Suppressor macrophage treated with lipopolysaccharide for 1 hour (primary cell): Measurements from ENCODE around the gene COBL.

Experiments used
- DNase-seq, 3 donors: peaks; one replicate each; pipeline ENCODE4 v3.0.0-alpha.2; 2020 to 2022

Gene COBL

GRCh38 chr7:50982626-50983025 is 334.0 kb downstream of the COBL start:
- DNase-seq = no peak

- no peak for DNase-seq
Measured at GRCh38 chr7:50981743-50982142, 334.9 kb downstream of the COBL start.

GRCh38 chr7:50980411-50980810 is 336.2 kb downstream of the COBL start:
- DNase-seq = no peak

DNA sequence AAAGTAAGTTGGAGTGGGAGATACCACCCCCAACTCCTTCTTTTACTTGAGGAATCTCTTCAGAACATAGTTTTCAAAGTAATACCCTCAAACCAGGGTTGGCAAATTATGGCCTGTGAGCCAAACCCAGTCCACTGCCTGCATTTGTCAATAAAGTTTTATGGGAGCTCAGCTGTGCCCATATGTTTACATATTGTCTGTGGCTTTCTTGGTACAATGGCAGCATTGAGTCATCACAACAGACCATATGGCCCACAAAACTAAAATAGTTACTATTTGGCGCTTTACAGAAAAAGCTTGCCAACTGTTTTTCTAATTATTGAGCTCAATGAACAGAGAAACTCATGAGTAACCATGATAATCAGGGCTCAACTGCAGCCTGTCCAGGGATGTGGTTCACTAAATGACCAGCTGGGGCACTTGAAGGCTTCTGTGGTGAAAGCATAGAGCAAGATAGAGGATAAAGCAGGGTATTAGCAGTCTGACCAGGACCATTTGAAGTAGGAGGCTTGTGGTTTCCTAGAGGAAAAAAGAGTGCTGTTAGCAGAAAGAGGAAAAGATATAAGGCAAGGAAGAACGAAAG is 337.9 kb downstream of the COBL start:
- DNase-seq = no peak

DNA sequence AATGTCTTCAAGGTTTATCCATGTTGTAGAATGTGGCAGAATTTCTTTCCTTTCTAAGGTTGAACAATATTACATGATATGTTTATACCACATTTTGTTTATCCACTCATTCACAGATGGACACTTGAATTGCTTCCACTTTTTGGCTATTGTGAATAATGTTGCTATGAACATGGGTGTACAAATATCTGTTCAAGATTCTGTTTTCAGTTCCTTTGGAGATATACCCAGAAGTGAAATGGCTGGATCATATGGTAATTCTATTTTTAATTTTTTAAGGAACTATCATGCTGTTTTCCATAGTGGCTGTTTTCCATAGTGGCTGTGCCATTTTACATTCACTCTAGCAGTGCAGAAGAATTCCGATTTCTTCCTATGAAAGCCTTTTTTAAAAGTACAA is 339.2 kb downstream of the COBL start:
- no peak for DNase-seq

DNA sequence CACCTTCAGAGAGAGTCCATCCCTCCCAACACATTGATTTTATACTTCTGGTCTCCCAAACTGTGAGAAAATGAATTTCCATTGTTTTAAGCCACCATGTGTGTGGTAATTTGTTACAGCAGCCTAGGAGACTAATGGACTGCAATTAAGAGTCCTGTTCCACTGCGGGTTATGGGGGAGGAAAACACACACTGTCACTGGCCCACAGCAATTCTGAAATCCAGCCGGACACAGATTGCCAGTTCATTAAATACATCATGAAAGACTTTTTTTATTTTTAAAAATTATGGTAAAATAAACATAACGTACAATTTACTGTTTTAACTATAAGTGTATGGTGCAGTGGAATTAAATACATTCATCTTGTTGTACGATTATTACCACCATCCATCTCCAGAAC is 340.5 kb downstream of the COBL start:
- no peak for DNase-seq

DNA sequence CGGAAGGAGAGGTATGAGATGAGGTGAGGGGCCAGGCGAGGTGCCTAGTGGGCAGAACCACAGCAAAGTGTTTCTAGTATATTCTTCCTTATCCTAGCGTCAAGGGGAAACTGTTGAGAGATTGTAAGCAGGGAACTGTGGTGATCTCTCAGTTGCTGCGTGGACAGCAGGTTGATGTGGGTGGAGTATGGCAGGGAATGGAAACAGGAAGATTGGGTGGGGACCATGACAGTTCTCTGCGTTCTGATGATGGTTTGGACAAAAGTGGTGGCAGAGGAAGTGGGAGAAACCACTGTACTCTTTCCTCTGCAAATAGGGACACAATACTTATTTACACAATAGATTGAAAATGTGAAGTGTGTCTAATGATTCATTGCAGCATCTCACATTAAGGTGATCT is 342.4 kb downstream of the COBL start:
- no peak for DNase-seq

GRCh38 chr7:50973814-50974213 is 342.8 kb downstream of the COBL start:
- no peak for DNase-seq

DNA sequence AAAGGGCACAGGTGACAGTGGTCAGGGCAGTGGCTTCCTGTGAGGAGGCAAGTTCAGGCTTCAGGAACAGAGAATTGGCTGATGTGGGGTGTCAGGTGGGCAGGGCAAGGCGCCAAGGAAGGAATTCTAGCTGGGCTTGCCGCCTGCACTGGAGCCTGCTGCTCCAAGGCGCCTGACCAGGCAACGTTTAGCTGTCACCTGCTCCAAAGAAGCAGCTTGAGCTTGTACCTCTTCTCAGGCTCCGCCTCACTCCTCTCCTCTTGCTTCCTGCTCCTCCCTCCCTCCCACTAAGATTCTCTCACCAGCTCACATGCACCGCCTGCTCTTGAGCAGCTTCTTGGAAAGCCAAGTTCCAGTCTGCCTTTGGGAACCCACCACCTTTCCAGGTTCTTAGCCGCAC is 346.5 kb downstream of the COBL start:
- DNase-seq = no peak
